Fibroblast of upper back skin (primary cell): Measurements from ENCODE around the gene ISCU.
A peak's percentile ranks its signal among the peaks of the same experiment; 100 is the strongest.

ENCODE experiments used
- DNase-seq: peaks from one replicate; pipeline ENCODE4 v3.0.0-alpha.2; 2013

ISCU gene

GRCh38 chr12:108592033-108592909, 29.9 kb downstream of the ISCU start:
- no peak for DNase-seq

- DNase-seq: no peak
Observed at GRCh38 chr12:108594323-108594903, 32.0 kb downstream of the ISCU start.

GRCh38 chr12:108594960-108595710, 32.7 kb downstream of the ISCU start:
- DNase-seq: no peak

DNA sequence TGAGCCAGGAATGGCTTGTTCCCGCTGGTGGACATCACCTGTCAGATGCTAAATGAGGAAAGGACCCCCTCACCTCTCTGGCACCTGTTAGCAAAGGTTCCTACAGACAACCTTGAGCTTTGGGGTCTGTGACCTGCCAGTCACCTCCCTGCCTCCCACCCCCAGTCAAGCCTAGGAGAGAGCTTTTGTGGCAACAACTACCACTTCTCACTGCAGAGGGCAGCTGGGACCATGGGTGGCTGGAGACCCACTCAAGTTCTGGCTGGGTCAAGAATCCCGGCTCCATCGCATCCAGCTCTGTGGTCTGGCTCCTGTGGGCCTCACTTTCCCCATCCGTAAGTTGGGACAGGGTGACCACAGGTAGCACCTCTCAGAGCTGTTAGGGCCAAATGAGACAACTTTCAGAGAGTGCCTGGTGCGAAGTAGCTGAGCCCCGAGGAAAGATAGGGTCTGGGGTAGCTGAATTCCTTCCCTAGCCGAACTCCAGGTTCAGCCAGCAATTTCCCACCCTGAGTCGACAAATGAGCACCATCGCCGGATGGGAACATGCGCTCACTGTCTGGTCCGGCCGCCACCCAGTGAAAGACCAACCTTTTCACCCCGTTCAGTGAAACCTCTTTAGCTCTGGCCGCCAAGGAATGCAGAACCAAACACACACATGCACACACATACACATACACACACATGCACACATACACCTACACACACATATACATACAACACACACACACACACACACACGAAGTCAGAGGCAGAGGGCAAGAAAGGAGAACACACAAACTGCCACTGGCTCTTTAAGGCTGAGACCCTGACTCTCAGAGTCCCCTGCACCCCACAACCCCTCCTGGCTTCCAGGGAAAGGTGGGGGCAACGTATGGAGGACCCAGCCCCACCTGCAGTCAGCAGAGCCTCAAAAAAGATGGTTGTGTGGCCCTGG, 33.6 kb downstream of the ISCU start:
- no peak for DNase-seq

- DNase-seq: no peak
Observed at GRCh38 chr12:108596854-108597558, 34.6 kb downstream of the ISCU start.

DNA sequence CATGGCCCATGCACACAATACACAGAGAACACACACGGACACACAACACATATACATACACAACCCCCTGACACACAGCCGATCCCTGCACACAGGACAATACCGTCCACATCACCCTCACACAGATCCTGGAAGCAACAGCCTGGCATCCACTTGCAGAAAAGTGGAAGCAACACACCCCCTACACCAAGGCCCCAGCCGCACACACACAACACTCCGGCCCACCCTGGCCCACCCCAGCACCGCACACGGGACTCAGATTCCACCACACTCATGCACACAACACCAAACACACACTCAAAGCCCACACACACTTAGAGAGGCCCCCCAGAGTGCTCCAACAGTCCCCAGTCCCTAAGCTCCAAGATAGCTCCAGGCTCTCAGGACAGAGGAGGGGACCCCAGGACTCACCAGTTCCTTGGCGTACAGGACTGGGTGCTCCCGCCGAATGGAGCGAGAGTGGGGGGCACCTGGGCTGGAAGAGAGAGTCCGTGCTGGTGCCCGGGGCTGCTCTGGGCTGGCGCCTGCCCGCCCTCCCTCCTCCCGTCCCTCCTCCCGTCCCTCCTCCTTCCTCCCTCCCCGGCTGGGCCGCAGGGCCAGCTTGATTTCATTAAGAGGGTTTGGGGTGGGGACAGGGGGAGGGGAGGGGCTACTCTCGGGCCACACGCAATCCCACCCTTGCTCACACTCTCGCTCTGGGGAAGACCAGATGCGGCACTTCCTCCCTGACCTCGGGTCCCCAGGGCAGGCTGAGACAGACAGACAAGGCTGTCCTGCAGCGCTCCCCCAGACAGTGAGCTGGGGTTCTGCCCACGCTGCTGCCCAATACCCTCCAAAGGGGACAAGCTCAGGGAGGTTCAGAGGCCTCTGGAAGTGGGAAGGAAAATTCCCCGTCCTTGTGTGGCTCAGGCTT, 35.4 kb downstream of the ISCU start, which contains the start of gene TMEM119:
Gene TMEM119, minus strand, starts transcription at position 526 of the 913 bp plus-strand sequence. CDS start 5,701 bp downstream, outside the sequence.
- peak; percentile 89 for DNase-seq

- no peak for DNase-seq
Observed at GRCh38 chr12:108598553-108599250, 36.3 kb downstream of the ISCU start.

DNA sequence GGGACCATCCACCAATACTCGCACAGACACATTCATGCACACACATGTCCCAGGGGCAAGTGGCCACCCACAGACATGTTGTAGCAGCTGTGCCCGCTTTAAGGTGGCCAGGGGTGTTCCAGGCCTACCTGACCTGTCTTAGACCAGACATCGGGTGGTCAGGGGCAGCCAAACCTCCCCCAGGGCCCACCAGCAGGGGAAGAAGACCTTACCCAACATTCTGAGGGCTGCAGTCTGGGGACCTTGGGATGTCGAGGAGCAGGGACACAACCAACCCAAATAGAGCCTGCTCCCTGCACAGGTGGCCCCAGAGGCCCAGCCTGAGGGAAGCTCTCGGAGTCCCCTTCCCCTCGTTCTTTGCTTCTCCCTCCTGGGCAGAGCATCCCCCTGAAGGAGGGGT, 37.1 kb downstream of the ISCU start:
- no peak for DNase-seq

GRCh38 chr12:108599948-108600701, 37.7 kb downstream of the ISCU start:
- no peak for DNase-seq

GRCh38 chr12:108600702-108601007, 38.3 kb downstream of the ISCU start:
- DNase-seq: no peak

GRCh38 chr12:108602209-108602705, 39.9 kb downstream of the ISCU start:
- DNase-seq: no peak

DNA sequence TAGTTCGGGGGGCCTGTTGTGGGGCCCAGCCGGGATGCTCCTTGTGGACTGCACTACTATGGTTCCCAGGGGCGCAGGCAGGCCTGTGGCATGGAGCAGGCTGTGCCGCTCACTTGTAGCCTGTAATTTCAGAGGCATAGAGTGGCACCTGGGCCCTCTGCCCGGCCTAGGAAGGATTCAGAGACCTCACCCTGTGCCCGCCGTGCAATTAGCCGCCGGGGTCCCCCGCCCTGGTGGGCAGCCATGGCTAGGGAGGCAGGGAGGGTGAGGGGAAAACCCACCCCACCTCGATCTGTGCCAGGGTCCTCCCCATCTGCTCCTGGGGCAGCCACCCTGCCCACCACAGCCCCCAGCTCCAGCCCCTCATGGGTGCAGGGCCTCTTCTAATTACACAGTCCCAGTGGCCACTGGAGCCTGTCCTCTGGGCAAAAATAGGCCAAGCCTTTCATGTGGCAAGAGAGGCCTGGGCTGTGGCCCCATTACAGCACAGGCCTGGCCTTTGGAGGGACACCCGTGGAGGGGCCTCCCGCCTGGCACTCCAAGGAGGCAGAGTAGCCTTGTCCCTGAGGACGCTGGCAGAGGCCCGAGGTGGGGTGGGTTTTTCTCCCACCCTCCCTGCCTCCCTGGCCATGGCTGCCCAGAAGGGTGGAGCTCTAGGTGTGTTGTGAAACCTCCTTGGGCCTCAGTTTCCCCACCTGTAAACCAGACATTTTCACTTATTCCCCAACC, 40.7 kb downstream of the ISCU start:
- no peak for DNase-seq

- no peak for DNase-seq
Observed at GRCh38 chr12:108603743-108604142, 41.3 kb downstream of the ISCU start.

GRCh38 chr12:108604208-108604941, 42.0 kb downstream of the ISCU start:
- no peak for DNase-seq

DNA sequence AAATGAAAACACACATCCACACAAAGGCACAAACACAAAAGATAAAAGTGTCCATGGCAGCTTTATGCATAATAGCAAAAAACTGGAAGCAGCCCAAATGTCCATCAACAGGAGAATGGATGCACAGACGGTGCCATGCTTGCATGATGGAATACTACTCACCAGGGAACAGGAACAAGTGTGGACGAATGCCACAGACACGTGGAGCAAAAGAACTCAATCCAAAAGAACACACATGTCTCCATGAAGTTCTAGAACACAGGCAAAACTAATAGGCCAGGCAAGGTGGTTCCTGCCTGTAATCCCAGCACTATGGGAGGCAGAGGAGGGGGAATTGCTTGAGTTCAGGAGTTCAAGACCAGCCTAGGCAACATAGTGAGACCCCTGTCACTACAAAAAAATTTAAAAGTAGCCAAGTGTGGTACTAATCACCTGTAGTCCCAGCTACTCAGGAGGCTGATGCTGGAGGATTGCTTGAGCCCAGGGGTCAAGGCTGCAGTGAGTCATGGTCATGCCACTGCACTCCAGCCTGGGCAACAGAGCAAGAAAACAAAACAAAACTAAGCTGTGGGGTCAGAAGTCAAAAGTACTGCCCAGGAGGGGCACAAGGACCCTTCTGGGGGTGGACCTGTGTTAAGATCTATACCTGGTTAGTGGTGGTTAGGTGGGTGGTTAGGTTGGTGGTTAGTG, 42.7 kb downstream of the ISCU start:
- DNase-seq: no peak

GRCh38 chr12:108605690-108606406, 43.5 kb downstream of the ISCU start:
- DNase-seq: no peak
